GM18861 (cell line): ENCODE data around the gene FEZ2.
A peak's percentile ranks its signal among the peaks of the same experiment; 100 is the strongest.

Source experiments
- ATAC-seq: cut with Tn5 transposase; IDR thresholded peaks from one replicate; pipeline ENCODE4 v1.9.1; 2021; ENCODE audit not compliant: unreplicated experiment

FEZ2 gene

DNA sequence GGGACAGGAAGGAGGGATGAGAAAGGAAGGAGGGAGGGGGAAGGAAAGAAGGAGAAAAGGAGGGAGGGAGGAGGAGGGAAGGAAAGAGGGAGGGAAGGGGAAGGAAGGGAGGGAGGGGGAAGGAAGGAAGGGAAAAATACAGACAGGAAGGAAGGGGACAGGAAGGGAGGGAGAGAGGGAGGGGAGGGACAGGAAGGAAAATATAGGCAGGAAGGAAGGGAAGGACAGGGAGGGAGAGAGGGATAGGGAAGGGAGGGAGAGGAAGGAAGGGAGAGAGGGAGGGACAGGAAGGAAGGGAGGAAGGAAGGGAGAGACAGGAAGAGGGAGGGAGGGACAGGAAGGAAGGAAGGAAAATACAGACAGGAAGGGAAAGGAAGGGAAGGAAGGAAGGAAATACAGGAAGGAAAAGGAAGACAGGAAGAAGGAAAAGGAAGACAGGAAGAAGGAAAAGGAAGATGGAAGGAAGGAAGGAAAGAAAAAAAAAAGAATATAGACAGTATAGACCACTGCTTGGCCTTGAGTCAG lies 63.6 kb downstream of the FEZ2 start:
- no peak for ATAC-seq

DNA sequence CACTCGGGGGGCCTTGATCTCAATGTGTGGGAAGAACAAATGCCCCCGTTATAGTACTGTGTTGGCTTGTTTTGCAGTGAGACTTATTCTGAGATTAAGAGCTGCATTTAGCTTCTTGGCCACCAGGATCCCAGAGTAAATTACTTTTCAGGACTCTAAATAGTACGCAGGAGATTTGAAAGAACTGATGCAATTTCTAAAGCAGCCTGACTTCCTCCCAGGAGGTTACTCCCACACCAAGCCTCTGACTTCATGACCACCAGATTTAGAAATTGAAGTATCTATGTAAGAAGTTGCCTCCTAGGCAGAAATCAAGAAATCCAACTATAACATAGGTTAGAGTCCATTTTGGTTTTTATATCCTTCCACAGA lies 67.0 kb downstream of the FEZ2 start:
- no peak for ATAC-seq

DNA sequence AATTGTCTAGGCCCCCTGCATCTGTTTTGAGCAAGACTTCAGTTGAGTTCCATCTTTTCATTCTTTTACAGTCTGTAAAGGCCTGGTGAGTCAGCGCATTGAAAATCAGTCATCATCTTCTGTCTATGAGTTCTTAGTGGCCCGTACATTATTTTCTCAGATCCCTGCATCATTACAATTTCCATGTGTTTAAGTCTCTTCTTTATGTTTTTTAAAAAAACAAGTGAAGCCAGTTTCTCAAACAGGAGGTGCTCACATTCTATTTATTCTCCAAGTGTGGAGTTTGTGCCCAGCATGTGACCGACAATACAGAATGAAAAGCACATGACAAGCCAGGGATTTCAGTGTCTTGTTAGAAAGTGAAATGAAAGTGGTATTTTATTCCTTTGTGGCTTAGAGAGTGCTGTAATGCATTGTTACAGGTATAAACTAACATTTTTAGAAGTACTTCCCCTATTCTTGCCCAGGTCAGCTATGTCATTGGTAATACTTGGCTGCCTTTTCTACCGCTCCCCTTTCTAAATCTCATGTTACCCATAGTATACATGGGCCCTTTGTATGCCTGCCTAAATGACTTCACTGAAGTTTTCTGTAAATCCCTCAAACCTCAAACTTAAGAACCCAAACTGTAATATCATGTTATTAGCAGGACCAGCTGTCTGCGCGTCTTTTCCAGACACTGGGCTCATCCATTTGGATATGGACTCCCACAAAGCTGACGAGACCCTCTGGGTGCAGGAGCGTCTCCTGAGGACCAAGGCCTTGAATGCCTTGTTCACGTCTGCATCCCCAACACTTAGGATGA lies 67.6 kb downstream of the FEZ2 start:
- ATAC-seq = peak; percentile 85

DNA sequence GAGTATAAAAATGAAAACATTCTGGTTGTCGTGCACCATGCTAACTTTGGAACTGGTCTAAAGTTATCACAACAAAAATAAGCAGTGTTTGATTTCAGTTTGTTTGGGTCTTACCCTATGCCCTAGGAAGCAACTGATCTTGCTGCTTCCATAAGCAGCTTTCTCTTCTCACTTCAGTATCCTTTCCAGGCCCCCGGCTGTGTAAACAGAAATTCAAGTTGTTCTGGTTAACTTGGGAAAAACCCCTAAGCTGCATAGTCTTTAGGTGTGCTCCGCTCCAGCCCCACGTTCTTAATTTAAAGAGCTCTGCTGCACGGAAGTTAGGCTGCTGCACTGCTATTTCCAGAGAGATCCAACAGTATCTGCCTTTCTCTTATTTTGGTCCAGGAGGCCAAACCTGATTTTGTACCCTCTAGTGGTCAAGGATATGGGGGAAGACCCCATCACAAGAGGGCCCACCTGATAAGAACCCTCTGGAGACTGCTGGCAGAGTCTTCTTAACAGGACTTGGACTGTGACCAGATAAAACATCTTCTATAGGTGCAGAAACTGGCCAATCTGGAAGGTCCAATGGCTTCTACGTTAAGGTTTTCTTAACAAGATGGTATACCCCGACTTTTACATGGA lies 69.1 kb downstream of the FEZ2 start:
- ATAC-seq = no peak

DNA sequence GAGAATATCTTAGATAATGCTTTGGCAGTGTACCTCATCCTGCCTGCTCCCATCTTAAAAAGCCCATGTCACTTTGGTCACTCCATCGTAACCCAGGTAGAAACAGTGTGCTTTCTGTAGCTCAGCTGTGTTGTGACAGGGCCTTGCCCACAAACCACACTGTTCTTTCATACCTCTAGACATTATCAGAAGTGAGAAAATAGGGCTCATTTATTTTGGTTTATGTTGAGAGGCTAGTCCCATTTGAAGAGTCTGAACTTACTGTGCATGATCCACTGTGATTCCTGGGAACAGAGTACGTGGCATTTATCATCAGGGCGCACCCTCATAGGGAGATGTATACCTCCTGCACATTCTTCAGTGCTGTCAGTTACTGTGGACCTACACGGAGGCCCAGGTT lies 69.7 kb downstream of the FEZ2 start:
- ATAC-seq = peak; percentile 46

DNA sequence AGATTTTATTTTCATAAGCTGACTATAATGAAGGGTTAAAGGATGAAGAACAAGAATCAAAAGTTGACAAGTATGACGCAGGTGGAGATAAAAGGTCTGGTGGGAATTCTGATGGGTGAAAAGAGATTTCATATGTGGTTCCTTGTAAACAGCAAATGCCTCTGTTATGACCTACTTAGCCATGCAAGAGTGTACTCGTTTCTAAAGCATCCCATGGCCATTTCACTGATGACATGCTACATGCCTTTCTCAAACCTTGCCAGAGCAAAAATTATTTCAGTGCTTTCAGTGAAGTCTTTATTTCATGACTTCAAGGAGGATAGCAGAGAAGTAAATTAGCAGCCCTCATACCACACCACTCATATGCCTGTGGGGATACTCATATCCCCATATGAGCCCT lies 71.7 kb downstream of the FEZ2 start:
- no peak for ATAC-seq

DNA sequence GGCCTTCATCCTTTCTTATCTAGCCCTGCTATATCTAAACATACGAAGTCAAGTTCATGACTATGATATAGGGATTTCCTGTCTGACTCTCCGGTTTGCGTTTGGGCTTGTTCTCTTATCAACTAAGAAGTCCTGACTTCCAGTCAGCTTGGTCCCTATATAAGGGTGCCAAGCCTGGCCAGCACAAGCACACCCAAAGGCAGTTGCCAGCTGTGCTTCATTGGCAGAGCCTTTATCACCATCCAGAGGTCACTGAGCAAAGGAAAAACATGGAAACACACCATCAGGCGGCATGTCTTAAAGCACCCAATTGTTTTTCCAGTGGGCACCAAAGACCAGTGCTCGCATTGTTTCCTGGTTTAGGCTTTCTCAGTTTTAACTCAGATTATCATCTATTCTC lies 72.7 kb downstream of the FEZ2 start:
- no peak for ATAC-seq

DNA sequence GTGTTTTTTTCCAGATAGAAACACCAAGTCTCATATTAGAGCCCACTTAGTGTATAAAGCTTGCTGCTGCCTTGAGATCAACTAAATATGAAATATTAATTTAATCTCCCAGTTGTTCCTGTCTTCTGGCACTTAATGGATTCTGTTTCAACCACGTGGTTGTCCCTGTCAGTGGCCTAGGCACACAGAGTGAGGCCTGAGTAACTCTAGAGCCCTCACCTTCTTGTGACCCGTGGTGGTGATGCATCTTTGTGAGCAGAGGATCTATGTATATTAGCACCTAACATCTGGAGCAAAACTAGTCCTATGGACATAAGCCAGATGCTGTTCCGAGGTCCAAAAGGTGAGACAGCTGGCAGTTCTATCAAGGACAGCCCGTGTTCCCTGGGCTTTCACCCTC lies 74.8 kb downstream of the FEZ2 start:
- ATAC-seq = no peak

DNA sequence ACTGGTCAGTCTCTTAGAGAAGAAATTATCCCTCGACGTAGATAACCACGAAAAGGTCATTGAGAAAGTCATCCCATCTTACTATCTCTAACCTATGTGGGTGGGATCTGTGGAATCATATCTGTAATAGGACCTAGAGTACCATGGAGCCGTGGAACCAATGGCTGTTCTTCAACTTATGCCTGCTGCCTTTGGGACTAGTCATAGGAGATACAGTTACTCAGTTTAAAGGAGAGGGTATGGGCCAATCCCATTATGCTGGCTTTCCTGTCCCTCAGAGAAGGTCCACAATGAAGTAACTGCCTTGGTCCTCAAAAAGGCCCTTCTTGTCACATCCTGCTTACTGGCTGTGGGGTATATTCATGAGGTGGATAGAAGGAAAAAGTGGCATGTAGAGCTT lies 77.5 kb downstream of the FEZ2 start:
- ATAC-seq = no peak

DNA sequence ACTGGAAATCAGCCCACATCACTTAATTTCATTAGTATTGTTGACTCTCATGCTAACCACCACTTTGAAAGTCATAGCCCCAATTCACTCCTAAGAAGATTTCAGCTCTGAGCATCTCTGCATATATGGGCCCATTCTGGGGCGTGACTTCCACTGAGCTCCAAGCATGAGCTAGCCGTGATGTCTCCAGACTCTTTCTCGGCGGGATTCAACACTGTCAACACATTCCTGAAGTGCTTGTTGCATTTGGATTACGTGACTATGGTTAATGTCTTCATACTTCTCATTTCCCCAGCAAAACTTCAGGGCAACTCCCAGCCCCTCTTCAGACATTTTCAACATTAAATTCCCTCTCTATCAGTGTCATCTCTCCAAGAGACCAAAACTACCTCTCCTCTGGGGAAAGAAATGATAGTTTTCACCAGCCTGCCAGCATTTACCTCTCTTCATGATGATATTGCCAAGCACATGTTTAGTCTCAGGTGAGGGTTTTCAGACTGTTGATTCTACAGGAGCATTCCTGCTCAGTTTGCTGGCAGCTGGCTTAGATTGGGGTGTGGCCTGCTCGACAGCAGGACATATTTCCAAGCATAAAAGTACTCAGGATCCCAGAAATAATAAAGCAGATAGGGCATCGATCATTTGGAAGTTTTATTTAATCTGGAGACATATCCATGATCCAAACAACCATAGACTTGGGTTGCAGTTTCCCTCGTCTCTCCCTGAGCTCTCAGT lies 81.7 kb downstream of the FEZ2 start:
- no peak for ATAC-seq

DNA sequence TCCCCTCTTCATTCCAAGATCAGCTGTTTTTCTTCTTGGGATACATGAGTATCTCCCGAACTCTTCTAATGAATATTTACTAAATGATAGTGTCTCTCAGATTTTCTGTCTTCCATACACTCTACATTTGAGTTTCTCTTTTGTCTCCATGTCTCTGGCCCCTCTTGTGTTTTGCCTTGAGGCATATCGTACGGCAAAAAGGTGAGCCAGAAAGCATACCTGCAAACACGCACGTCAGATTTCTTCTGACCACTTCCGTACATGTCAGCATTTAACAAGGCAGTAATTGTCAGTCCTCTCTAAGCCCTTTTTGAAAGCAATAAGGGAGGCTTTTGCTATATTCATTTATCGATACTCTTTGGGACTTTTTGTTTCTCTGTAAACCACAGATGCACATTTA lies 82.4 kb downstream of the FEZ2 start:
- no peak for ATAC-seq

DNA sequence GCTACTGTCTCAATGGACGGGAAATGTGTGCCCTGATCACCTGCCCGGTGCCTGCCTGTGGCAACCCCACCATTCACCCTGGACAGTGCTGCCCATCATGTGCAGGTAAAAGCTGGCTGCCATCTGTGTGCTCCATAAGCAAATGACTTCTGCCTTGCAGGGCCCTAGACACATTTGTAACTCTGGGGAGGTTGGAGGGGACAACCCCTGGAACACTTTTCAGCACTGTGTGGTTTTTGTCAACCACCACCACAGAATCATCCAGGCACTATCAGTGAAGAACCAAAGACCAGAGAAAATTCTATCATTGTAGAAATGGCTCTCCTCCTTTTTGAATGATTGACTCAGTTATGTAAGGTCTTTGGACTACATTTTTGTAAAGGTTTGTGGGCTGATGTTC lies 84.3 kb downstream of the FEZ2 start:
- ATAC-seq = no peak

DNA sequence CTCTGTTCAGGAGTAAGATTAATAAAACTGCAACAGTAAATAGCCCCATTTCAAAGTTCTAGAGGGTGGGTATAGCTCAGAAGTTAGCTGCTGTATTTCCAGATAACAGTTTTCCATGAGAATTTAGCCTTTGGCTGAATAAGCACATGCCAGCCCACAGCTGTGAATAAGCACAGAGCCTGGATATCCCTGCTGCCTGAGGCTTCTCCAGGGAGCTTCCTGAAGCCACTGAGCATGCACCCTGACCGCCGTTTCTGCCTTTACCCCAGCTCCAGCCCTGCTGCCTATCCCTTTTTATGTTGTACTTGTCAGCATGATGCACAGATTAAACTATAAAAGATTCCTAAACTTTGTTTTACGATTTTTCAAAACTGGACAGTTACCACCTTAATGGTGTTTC lies 85.3 kb downstream of the FEZ2 start:
- ATAC-seq = no peak

DNA sequence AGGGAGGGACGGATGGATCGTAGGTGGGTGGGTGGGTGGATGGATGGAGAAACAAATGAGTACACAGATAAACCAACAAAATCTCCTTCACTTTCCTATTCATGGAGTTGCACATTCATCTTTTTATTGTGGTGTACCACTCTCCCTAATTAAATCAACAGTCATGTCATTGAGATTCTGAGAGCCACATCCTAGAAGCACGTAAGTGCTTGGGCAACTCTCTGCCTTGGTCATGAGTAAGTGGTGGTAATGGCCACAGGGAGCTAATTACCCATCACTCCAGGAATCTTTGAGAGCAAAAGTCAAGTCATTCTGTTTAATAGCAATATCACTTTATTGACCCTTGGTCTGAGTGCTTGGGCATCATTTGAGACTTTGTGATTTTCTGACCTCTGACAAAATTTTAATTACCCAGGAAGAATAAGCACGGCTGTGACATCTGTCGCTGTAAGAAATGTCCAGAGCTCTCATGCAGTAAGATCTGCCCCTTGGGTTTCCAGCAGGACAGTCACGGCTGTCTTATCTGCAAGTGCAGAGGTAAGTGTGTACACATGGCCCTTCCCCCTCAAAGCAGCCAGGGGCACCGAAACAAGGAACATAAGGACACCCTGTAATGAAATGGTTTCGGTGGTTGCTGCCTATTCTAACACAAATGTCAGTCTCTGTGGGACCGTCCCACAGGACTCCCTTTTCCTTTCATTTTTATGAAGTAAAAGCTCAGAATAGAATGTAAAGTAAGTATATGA lies 85.9 kb downstream of the FEZ2 start:
- no peak for ATAC-seq

DNA sequence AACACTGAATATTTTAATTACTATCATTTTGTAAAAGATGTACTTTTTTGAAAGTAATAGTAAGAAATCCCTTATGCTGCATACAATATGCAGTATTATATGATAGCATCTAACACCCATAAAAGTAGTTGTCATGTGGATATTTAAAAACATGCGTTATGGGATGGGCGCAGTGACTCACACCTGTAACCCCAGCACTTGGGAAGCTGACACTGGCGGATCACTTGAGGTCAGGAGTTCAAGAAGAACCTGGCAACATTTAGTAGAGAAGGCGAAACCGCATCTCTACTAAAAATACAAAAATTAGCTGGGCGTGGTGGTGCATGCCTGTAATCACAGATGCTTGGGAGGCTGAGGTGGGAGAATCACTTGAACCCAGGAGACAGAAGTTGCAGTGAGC lies 88.9 kb downstream of the FEZ2 start:
- no peak for ATAC-seq

DNA sequence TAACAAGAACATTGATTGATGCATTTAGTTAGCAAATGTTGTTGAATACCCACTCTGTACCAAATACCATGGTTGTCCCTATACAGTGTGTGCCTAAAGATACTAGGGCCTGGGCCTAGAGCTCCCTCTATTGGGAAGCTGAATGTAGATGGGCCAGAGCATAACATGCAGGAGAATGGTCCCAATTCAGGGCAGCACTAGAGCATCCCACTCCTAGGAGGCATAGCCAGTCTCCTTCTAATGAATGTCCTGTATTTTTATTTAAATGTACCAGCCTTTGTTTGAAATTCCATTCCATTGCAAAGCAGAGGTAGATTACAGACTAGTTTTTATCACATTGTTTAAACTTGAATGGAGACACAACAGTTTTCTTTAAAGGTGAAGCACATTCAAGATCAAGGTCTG lies 90.6 kb downstream of the FEZ2 start:
- ATAC-seq = peak; percentile 93
